GM23338 (cell line): Measurements from ENCODE around the gene HCFC2.

Experiments used
- CREB1 ChIP-seq: fragments of 250-450 bp; sonication (Bioruptor Pico); IDR thresholded peaks from 2 replicates; pipeline ENCODE4 v1.5.0; 2020; ENCODE audit warnings: low read depth, mild to moderate bottlenecking, moderate library complexity
- CTCF ChIP-seq, 2 experiments: fragments of 200-600 bp in 1 of 2; sonication (generic) in 1 of 2; conservative IDR thresholded peaks; 2 replicates each; pipeline versions ENCODE4 v1.5.1 to v1.6.1; 2016 to 2017; ENCODE audit warnings: antibody characterized with exemption in 2 of 2, low read depth in 2 of 2, mild to moderate bottlenecking in 2 of 2, moderate library complexity in 1 of 2
- EZH2 ChIP-seq: fragments of 200-600 bp; sonication (generic); IDR thresholded peaks from one replicate; pipeline ENCODE4 v1.8.0; 2017; ENCODE audit warnings: antibody characterized with exemption, mild to moderate bottlenecking, low read depth; ENCODE audit not compliant: unreplicated experiment
- EZH2phosphoT487 ChIP-seq: fragments of 200-600 bp; sonication (generic); IDR thresholded peaks from one replicate; pipeline ENCODE4 v1.8.1; 2018; ENCODE audit warnings: antibody characterized with exemption; ENCODE audit not compliant: unreplicated experiment
- JUNB ChIP-seq: IDR thresholded peaks from one replicate; pipeline ENCODE4 v1.6.1; 2016; ENCODE audit warnings: antibody characterized with exemption; ENCODE audit not compliant: unreplicated experiment
- NANOG ChIP-seq: IDR thresholded peaks from 2 replicates; pipeline ENCODE4 v1.6.1; 2016; ENCODE audit warnings: antibody characterized with exemption, borderline replicate concordance
- POLR2AphosphoS5 ChIP-seq: IDR thresholded peaks from 2 replicates; pipeline ENCODE4 v1.6.1; 2016; ENCODE audit warnings: antibody characterized with exemption, low read depth
- REST ChIP-seq: IDR thresholded peaks from one replicate; pipeline ENCODE4 v1.6.1; 2018; ENCODE audit warnings: antibody characterized with exemption; ENCODE audit not compliant: unreplicated experiment
- ZNF114 ChIP-seq: fragments of 250-450 bp; sonication (Bioruptor Pico); IDR thresholded peaks from 2 replicates; pipeline ENCODE4 v1.5.0; 2020; ENCODE audit warnings: mild to moderate bottlenecking, moderate library complexity
- ZNF331 ChIP-seq: fragments of 250-450 bp; sonication (Bioruptor Pico); IDR thresholded peaks from 2 replicates; pipeline ENCODE4 v1.5.0; 2020; ENCODE audit warnings: low read depth, mild to moderate bottlenecking, moderate library complexity
- TF ChIP-seq, protein P1 (sequence below): IDR thresholded peaks from 2 replicates; pipeline ENCODE4 v1.6.1; 2016; ENCODE audit warnings: antibody characterized with exemption

- TF ChIP-seq CTCF (conservative IDR thresholded peaks at IDR 0.05; ENCODE audit: low read depth in 2 of 2) (no peak), CREB1 (CRISPR knock-in tag) (no peak), EZH2 (no peak), ZNF114 (no peak), POLR2AphosphoS5 (no peak), REST (no peak), EZH2phosphoT487 (no peak), JUNB (no peak), NANOG (no peak), ZNF331 (CRISPR knock-in tag) (no peak)
- TF ChIP-seq, protein P1, sequence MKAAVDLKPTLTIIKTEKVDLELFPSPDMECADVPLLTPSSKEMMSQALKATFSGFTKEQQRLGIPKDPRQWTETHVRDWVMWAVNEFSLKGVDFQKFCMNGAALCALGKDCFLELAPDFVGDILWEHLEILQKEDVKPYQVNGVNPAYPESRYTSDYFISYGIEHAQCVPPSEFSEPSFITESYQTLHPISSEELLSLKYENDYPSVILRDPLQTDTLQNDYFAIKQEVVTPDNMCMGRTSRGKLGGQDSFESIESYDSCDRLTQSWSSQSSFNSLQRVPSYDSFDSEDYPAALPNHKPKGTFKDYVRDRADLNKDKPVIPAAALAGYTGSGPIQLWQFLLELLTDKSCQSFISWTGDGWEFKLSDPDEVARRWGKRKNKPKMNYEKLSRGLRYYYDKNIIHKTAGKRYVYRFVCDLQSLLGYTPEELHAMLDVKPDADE: no peak
Observed at GRCh38 chr12:104063712-104064030, 660 bp upstream of the HCFC2 start.
